ENCODE data around the gene SLC6A20.

- TF ChIP-seq POLR2A (IDR thresholded peaks at IDR 0.05) (no peak), POLR2AphosphoS5 (IDR thresholded peaks at IDR 0.05) (no peak), EP300 (IDR thresholded peaks at IDR 0.05) (no peak)
- TF ChIP-seq, protein P1, sequence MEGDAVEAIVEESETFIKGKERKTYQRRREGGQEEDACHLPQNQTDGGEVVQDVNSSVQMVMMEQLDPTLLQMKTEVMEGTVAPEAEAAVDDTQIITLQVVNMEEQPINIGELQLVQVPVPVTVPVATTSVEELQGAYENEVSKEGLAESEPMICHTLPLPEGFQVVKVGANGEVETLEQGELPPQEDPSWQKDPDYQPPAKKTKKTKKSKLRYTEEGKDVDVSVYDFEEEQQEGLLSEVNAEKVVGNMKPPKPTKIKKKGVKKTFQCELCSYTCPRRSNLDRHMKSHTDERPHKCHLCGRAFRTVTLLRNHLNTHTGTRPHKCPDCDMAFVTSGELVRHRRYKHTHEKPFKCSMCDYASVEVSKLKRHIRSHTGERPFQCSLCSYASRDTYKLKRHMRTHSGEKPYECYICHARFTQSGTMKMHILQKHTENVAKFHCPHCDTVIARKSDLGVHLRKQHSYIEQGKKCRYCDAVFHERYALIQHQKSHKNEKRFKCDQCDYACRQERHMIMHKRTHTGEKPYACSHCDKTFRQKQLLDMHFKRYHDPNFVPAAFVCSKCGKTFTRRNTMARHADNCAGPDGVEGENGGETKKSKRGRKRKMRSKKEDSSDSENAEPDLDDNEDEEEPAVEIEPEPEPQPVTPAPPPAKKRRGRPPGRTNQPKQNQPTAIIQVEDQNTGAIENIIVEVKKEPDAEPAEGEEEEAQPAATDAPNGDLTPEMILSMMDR (IDR thresholded peaks at IDR 0.05): no peak
Observed at GRCh38 chr3:45783667-45784066, 12.7 kb downstream of the SLC6A20 start.

All from gastroesophageal sphincter (tissue), 3 donors.